ENCODE results near the gene VPS26A.
"Not testable (repeated sequence)": the region's sequence is repeated elsewhere in the genome, so short reads cannot be mapped to it uniquely, and the experiment has no call there.

The VPS26A gene

DNA sequence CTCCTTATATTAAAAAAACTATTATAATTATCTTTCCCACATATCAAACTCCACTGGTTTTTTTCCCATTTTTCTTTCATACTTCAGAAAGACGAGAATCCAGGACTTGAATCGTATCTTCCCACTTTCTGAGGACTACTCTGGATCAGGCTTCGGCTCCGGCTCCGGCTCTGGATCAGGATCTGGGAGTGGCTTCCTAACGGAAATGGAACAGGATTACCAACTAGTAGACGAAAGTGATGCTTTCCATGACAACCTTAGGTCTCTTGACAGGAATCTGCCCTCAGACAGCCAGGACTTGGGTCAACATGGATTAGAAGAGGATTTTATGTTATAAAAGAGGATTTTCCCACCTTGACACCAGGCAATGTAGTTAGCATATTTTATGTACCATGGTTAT is 20.2 kb upstream of the VPS26A start:
- FAIRE-seq = no peak

DNA sequence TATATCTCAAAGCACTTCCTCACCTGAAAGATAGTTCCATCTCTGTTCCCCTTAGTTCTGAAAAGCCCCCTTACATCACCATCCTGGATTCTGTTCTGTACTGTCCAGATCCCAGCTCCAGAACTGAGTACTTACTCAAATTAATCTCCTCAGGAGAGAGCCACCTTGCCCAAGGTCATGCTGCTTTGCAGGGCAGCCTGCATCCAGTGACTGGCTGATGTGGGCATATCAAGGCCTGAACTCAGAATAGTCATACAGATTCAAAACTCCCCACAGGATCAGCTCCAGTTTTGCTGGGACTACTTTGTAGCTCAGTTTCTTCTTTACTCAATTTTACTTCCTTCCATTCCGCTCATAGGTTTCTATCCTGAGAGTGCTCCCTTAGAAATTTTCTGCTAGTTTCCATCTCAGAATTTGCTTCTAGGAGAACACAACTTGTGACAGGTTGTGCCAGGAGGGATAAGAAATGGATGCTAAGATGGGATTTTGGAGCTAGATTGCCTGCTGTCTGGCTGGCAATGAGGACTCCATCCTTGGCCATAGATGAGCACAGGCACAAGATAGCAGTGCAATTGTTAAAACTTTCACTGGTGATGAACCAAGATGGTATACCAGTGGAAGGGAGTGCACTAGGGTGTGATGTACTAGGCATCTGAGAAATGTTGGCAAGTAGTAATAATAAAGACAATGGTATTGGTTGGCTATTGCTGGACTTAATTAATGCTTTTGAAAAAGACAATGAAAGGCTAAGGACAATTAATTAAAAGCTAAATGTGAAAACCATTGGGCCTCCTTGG is 18.8 kb upstream of the VPS26A start:
- no peak for FAIRE-seq

DNA sequence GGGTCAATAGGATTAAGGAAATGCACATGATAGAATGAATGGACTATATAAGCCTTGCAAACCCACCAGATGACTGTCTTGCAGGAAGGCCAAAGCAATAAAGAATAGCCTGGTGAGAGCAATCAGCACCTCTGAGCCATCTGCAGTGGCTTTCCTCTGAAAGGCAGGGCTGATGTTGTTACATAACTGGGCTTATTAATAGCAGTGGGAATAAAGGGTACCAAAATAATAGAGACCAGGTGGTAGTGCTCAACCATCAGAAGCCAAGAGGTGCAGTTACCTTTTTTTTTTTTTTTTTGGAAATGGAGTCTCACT is 16.8 kb upstream of the VPS26A start:
- no peak for FAIRE-seq

DNA sequence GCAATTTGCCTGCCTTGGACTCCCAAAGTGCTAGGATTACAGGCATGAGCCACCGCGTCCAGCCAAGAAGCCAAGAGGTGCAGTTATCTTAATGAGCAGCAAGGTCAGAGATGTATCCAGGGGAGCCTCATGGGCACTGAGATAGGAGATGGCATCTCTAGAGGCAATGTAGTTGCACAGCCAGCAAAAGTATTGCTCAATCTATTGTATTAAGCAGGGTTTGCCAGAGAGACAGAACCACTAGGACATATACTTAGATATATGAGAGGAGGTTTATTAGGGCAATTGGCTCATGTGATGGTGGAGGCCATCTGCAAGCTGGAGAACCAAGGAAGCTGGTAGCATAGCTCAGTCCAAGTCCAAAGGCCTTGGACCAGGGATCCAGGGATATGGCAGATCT is 16.3 kb upstream of the VPS26A start:
- no peak for FAIRE-seq

DNA sequence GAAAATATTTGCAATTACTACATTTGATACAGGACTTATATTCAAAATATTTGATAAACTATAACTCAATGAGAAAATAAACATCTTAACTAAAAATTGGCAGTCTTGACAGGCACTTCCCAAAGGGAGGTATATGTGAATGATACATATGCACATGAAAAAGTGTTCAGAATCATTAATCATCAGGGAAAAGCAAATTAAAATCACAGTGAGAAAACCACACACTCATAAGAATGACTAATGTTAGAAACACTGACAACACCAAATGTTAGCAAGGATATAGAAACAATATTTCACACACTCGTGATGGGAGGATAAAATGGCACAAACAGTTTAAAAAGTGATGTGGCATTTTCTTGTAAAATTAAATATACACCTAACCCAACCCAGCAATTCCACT is 4.1 kb upstream of the VPS26A start:
- FAIRE-seq = no peak

DNA sequence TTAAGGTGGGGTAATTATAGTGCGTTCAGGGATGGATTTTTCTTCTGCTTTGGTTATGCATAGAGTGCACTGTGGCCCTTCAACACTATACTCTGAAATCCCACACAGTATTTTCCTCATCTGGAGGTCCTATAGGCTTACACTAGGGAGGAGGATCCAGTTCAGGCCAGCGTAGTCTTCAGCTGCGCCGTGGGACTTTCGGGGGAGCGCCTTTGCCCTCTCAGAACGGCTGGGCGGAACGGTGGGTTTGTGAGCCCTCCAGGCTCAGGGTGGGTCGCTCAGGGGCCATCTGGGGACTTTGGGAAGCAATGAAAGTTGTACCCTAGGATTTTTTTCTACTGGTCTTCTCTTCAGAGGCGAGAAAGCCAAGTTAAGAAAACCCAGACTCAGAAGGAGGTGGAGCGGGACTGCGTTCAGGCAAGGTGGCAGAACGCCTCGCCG is 652 bp upstream of the VPS26A start:
- no peak for FAIRE-seq

DNA sequence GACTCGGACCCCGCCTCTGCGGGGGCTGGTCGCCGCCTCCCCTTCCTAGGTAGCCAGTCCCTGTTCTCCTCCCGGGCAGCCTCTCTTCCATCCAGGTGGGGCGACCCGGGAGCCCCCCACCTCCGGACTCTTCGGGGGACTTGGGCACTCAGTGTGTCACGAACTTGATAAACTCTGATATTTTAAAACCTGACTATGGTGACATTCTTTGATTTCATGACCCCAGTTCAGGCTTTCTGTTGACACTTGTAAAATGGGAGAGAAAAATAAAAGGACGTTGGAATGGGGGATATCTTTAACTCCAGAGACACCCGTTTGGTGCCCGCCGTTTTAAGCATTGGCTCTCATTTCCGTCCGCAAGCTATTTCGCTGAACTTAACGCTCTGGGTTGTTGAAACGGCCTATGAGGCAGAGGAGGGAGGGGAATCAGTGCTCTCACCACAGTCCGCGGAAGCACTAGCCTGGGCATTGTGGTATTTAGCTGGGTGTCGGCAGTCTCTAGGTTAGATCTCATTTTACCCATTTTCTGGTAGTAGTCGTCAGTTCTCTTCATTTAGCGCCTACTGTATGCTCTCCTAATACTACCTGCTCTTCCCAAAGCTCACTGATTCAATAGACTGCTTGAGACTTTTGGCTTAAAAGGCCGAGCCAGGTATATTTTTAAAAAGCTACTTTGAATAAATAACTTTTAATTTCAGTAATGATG is 738 bp downstream of the VPS26A start:
- no peak for FAIRE-seq

DNA sequence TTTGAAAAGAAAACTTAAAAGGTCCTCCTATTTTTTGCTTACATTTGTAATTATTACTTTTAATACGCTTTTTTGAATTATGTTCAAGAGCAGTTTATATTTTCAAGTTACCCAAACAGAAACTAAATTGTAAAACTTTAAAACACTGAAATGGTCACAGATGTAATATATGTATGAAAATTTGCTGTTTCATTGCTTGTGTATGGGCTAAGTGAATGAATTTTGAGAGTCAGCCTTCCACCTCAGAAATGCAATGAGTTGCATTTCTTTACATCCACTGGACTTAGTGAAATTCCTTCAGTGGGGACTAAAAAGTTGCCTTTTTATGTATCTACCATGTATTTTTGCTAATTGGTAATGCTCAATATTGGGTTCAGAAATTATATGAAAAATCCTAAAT is 1.6 kb downstream of the VPS26A start:
- FAIRE-seq = no peak

DNA sequence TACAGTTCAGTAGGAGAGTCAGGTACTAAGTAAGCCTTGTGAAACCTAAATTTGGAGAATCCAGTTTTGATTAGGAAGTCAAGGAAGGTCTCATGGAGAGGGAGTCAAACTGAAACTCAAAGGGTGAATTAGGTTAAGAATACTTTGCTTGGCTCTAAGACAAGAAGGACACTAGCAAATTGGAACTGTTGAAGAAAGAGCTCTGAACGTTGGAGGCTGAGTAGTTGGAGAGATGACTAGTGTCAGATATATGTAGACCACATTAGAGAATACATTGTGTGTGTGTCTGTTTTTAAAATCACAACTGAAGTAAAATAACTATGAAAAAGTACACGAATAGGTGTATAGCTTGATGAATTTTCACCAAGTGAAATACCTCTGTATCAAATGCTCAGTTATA is 6.3 kb downstream of the VPS26A start:
- FAIRE-seq = no peak

DNA sequence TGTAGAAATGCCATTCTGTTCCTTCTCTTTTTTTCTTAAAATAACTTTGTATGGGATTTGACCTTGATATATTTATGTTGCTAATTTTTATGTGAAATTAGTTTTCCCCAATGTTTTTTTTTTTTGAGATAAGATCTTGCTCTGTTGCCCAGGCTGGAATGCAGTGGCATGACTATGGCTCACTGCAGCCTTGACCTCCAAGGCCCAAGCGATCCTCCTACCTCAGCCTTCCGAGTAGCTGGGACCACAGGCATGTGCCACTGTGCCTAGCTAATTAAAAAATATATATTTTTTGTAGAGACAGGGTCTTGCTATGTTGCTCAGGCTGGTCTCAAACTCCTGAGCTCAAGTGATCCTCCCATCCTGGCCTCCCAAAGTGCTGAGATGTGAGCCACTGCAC is 16.0 kb downstream of the VPS26A start:
- FAIRE-seq = no peak

DNA sequence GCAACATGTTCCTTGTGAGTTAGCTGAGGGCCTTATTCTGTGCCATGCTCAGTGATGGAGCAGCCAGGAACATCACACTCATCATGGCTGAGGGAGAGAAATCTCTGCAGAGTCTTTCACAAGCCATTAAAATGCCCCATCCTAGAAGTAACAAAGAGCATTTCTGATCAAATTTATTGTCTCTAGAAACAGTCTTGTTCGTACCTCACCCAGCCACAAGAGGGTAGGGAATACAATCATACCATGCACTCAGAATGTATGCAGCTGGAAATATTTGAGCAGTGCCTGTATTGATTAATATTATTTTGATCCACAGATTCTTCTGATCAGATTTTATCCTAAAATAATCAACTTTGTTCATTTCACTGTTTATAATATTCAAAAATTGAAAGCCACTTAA is 17.3 kb downstream of the VPS26A start:
- FAIRE-seq = no peak

DNA sequence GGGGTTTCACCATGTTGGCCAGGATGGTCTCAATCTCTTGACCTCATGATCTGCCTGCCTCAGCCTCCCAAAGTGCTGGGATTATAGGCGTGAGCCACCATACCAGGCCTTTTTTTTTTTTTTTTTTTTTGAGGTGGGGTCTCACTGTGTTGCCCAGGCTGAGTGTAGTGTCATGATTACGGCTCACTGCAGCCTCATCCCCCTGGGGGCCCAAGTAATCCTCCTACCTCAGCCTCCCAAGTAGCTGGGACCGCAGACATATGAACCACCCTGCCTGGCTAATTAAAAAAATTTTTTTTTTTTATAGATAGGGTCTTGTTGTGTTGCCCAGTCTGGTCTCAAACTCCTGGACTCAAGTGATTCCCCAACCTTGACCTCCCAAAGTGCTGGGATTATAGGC is 18.1 kb downstream of the VPS26A start:
- FAIRE-seq = not testable (repeated sequence)

DNA sequence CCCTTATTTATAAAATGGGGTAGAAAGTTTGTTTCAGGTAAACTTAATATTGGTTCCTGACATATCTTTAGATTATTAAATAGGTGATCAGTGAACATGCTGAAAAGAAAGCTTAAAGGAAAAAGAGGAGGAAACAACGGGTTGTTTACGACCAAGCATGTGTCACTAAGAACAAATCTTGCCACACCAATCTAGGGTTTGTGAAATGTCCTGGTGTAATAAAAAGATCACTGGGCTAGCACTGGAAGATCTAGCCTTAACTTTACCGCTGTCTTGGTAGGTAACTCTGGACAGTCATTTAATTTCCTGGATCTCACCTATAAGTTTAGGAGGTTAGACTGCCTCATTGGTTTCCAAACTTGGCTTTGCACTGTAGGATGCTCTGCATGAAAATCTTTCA is 19.0 kb downstream of the VPS26A start:
- no peak for FAIRE-seq

DNA sequence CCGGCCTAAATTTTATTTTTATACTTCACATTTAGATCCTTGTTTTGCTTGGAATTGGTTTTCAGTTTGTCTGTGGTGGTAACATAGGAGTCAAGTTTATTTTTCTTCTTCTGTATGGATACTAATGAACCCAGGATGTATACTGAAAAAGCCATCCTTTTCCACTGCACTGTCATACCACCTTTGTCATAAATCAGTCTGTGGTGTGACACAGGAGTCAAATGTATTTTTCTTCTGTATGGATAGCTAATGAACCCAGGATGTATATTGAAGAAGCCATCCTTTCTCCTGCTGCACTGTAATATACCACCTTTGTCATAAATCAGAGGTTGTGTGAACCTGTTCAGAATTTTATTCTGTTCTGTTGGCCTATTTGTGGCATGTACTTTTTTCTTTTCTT is 21.4 kb downstream of the VPS26A start:
- FAIRE-seq = no peak

DNA sequence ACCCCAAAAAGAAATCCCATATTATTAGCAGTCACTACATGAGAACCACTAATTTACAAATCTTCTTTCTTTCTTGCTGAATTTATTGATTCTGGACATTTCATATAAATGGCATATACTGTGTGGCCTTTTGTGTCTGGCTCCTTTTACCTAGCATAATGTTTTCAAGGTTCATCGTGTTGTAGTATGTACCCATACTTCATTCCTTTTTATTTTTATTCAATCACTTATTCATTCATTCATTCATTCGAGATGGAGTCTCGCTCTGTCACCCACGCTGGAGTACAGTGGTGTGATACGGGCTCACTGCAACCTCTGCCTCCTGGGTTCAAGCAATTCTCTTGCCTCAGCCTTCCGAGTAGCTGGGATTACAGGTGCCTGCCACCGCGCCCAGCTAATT is 21.9 kb downstream of the VPS26A start:
- no peak for FAIRE-seq

DNA sequence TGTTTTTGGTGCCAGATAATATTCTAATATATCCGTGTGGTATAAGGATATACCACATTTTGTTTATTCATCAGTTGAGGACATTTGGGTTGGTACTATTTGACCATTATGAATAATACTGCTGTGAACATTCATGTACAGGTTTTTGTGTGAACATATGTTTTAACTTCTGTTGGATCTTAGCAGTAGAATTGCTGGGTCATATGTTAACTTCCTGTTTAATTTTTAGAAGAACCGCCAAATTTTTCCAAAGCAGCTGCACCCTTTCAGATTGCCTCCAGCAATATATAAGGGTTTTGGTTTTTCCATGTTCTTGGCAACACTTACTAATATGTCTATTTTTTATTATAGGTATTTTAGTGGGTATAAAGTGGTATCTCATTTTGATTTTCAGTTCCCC is 22.8 kb downstream of the VPS26A start:
- no peak for FAIRE-seq

DNA sequence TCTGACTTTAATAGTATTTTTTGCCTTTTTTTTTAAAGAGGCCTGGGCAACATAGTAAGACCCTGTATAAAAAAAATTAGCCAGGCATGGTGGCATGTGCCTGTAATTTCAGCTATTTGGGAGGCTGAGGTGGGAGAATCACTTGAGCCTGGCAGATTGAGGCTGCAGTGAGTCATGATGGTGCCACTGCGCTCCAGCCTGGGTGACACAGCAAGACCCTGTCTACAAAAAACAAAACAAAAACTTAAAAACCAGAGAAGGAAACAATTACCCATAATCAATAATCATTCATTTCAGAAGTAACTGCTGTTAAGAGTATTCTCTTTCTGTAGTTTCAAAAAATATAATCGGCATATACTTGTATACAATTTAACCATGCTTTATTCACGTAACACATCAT is 28.0 kb downstream of the VPS26A start:
- no peak for FAIRE-seq

DNA sequence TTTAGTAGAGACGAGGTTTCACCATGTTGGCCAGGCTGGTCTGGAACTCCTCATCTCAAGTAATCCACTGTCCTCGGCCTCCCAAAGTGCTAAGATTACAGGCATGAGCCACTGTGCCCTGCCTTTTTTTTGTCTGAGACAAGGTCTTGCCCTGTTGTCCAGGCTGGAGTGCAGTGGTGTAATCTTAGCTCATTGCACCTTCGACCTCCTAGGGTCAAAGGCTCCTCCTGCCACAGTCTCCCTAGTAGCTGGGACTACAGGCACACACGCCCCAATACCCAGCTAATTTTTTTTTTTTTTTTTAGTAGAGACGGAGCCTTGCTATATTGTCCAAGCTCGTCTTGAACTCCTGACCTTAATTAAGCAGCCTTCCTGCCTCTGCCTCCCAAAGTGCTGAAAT is 29.2 kb downstream of the VPS26A start:
- FAIRE-seq = no peak

DNA sequence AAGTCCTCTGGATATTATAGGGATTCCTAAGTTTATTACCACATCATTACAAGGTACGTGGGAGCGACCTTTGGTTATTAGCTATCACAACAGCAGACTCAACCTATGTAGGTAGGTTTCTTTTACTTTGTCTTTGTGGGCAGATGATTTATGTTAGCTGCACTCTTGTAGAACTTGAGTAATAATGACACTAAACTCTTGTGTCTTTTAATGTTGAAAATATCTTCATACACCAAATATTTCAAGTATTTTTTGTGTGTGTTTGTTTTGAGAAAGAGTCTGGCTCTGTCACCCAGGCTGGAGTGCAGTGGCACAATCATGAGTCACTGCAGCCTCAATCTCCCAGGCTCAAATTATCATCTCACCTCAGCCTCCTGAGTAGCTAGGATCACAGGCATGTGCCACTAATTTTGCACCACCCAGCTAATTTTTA is 36.8 kb downstream of the VPS26A start:
- FAIRE-seq = no peak

DNA sequence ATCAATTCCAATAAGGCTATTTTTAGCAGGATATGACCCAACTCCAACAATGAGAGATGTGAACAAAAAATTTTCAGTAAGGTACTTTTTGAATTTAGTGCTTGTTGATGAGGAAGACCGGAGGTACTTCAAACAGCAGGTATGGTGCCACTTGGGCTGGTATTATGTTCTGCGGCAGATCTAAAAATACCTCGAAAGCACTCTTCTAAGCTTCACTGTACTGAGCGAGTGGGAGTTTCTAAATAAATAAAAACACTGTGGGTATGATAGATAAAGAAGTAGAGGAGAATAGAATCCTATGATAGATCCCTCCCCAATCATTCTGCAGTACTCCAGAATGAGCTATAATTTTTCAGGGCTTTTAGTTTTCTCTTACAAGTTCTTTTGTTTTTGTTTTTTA is 44.5 kb downstream of the VPS26A start:
- FAIRE-seq = no peak

DNA sequence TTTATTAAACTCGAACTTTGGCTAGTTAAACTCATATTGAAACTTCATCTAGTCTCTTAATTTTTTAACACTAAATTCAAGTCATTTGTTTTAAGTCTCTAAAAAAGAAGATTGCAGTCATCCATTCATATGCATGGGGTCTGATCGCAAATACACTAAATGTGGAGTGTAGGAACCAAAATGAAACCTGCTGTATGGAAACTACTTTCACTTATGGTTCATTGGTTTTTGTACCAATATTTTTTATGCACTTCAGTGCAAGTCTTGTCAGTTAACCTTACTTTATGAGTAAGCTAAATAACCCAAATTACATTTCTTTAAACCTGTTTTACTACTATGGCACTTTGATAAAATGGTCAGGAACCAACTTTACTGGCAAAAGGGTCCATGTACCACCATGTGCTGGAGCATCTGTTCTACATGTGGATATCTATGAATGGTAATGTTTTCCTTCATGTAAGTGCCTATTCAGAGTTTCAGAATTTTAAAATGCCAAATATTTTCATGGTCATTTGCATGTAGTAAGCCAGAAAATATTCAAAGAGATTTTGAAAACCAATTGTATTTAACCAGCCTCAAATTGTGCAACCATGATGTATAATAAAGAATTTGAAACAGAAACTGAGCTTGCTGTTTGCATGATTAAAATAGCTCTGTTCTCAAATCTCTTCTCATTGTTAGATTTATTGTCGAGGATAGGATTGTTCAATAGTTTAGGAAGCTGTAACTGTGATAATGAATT is 48.4 kb downstream of the VPS26A start:
- FAIRE-seq = no peak

DNA sequence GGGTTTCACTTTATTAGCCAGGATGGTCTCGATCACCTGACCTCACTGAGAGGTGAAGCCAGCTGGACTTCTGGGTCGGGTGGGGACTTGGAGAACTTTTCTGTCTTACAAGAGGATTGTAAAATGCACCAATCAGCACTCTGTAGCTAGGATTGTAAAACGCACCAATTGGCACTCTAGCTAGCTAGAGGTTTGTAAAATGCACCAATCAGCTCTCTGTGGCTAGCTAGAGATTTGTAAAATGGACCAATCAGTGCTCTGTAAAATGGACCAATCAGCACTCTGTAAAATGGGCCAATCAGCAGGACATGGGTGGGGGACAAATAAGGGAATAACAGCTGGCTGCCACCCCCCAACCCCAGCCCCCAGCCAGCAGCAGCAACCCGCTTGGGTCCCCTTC is 51.3 kb downstream of the VPS26A start:
- FAIRE-seq = not testable (repeated sequence)

DNA sequence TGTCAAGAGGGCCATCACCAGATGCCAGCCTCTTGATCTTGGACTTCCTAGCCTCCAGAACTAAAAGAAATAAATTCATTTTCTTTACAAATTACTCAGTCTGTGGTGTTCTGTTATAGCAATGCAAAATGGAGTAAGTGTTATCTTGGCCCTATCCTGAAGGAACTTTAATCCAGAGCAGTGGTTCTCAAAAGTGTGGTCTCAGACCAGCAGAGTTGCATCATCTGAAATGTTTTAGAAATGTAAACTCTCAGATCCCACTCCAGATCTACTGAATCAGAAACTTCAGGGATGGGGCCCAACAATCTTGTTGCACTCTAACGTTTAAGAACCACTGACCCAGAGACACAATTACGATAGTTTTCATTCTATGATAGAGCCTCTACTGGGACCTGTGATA is 52.8 kb downstream of the VPS26A start:
- no peak for FAIRE-seq

DNA sequence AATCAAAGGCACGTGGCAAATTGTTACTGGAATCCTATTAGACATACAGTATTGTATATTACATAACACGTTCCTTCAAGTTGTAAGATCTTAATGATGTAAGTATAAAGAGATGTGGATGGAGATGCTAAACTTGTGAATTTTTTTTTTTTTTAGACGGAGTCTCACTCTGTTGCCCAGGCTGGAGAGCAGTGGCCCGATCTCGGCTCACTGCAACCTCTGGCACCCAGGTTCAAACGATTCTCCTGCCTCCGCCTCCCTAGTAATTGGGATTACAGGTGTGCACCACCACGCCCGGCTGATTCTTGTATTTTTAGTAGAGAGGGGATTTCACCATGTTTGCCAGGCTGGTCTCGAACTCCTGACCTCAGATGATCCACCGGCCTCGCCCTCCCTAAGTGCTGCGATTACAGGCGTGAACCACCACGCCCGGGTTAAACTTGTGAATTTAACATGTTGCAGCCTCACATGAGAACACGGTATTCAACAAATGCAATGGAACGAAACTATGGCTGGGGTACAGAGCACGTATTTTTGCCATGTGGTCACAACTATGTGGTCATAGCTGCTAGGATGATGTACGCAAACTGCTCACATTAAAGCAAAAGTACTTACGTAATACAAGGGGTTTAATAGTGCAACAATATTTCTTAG is 55.2 kb downstream of the VPS26A start:
- no peak for FAIRE-seq

All from TTC549 (cell line).